DMS53 treated with DMSO at 0.1 percent for 48 hours (cell line): ENCODE data around the gene KCNK7.
A peak's percentile ranks its signal among the peaks of the same experiment; 100 is the strongest.
"Not testable (repeated sequence)": the region's sequence is repeated elsewhere in the genome, so short reads cannot be mapped to it uniquely, and the experiment has no call there.

Experiments
- DNase-seq: peaks from one replicate; lab custom pipeline; 2025; ENCODE audit not compliant: unreplicated experiment; lab: John Stamatoyannopoulos, UW

The KCNK7 gene

DNA sequence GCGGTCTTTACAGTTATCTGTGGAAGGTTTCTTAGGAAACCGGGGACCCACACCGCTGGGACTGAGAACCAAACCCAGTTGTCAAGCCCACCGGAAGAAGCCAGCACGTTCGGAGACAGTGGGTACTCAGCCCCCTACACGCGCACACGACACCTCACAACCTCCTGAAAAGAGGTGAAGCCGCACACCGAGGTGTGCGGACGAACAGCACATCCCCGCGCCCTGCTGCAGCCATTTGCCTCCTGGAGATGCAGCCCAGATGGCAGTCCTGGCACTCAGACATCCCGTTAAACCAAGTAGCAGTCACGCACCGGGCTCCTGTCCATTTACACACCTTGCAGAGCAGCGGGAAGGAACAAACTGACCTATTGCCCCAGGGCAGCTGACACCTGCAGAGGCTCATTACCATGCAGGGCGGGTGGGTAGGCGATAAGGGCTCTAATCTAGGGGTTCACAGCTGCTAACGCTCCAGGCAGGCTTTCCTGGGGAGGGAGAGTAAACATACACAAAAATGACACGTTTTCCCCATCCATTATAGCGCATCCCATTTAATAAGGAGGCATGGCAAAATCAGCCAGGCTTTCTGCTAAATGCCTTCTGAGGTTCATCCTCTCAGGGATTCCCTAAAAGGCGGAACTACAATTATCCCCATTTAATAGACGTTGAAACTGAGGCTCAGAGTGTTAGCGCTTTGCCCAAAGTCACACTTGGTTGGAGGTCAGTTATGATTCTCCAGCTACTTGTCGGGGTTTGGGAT is 20.6 kb downstream of the KCNK7 start:
- DNase-seq = peak; percentile 63

DNA sequence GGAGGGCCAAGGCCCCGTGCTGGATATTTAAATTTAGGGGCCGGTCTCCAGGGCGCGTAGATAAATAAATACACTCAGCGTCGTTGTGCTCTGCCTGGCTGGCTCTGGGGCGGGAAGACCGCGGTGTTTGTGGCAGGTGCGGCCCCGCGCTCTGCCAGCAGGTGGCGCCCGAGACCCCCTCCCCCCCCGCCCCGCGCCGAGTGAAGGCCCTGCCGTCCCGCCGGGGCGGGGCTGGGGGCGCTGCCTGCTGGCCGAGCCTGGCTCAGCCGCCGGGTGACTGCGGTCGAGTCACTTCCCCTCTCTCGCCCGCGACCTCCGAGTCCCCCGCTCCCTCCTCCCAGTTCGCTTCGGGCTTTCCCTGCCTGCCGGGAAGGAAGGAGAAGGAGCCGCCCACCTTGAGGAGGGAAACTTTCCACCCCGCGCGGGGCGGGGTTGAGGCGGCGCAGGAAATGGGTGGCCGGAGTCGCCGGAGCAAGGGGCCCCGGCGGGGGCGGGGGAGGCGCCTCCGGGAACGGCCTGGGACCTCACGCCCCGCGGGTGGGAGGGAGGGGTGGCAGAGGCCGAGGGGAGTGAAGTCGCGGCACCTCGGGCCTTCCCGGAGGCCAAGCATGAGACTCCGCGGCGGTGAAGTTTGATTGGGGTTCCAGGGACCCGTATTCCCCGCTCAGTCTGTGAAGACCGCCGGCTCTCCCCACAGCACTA is 21.3 kb downstream of the KCNK7 start:
- DNase-seq = peak; percentile 67

DNA sequence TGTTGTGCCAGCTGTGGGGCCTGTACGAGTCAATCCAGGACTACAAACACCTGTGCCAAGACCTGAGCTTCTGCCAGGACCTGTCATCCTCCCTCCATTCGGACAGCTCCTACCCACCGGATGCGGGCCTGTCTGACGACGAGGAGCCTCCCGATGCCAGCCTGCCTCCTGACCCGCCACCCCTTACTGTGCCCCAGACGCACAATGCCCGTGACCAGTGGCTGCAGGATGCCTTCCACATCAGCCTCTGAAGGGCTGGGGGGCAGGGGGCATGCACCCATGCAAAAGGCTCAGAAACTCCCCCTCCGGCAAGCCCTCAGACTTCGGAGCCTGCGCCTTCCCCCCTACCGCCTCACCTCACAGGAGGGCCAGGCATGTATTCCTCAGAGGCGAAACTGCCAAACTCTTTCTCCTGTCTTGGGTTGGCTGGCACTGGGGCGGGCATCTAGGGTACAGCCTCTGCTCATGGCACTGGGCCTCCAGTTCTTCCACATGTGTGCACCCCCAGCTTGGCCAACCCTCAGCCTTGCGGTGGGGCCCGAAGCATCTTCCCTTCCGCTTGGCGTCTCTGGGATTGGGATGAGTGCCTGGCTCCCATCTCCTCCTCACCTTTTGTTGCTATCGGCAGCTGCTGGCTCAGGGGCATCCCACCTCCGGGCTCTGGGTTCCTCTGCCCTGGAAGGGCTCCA is 22.1 kb downstream of the KCNK7 start:
- DNase-seq = no peak

DNA sequence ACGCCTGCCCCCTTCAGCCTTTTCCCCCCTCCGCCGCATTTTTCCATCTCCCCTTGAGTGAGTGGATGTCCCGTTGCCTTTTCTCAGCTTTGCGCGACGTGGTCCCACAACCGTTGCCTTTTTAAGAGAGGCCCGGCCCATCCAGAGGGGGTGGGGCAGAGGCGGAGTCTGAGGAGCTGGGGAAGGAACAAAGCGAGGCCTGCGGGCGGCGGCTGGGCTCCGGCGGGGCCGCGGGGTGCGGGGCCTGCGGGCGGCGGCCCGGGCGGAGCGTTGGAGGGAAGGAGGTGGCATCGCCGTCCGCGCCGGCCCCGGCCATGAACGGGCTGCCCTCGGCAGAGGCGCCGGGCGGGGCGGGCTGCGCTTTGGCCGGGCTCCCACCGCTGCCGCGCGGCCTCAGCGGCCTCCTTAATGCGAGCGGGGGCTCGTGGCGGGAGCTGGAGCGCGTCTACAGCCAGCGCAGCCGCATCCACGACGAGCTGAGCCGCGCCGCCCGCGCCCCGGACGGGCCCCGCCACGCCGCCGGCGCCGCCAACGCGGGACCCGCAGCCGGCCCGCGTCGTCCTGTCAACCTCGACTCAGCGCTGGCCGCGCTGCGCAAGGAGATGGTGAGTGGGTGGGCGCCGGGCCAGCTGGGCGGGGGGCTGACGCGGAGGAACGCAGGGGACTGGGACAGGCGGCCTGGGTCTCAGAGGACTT is 23.1 kb downstream of the KCNK7 start, which contains the start of gene FAM89B:
Gene FAM89B (plus strand): TSS at position 183 of the 696 bp plus-strand sequence. CDS start 132 bp downstream, at position 315.
- DNase-seq = peak; percentile 55

- peak; percentile 50 for DNase-seq
Observed at GRCh38 chr11:65571940-65572339, 23.7 kb downstream of the KCNK7 start.

- DNase-seq = no peak
Observed at GRCh38 chr11:65571420-65571819, 24.2 kb downstream of the KCNK7 start.

GRCh38 chr11:65569973-65570918 is 25.4 kb downstream of the KCNK7 start, which contains the start of gene ZNRD2:
Gene ZNRD2, plus strand, starts transcription at chr11:65570477. Its CDS starts 15 bp downstream, at chr11:65570492.
- peak; percentile 93 for DNase-seq

- no peak for DNase-seq
Observed at GRCh38 chr11:65569164-65569972, 26.2 kb downstream of the KCNK7 start.

DNA sequence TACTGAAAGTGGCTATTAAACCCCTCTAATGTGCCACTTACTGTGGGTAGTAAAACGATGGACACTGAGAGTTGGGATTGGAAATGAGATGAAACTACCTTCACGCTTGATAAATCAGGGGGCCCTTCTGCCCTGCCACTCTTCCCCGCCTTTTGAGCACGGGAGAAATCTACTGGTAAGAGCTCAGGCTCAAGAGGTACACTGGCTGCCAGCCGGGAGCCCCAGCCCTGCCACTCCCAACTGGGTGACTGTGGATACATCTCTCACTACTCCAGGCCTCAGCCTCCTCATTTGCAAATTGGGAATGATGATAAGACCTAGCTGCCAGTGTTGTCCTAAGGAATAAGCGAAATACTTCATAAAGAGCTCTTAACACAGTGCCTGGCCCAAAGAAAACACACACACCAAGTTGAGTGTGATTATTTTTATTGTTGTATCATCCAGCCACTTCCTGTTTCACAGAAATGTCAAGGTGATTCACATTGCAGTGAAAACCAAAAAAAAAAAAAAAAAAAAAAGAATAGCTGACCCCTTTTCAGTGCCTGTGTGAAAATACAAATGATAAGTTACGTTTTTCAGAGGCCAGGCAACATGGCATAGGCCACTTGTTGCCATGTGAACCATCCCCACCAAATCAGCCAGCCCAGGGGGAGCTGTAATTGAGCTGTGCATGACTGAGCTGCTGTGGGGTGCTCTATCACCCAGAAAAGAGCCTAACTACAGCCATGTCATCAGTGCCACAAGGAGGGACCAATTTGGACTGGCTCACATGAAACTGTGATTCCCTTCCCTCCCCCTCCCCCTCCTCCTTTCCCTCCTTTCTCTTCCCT is 29.8 kb downstream of the KCNK7 start:
- no peak for DNase-seq

- DNase-seq = not testable (repeated sequence)
Observed at GRCh38 chr11:65564879-65565559, 30.6 kb downstream of the KCNK7 start.

DNA sequence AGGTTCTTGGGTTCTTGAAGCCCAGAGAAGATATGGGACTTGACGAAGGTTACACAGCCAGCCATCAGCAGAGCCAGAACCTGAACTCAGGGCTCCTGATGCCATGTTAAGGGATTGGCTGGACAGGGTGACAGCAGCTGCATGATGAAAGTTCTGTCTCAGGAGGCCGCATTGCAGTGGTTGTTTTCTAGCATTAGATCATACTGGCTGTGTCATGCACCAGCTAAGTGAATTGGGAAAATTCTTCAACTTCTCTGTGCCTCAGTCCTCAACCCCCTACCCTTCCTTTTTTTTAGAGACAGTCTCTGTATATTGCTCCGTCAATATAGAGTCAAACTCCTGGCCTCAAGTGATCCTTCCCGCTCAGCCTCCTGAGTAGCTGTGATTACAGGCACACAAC is 32.0 kb downstream of the KCNK7 start:
- DNase-seq = no peak

GRCh38 chr11:65562788-65563187 is 32.8 kb downstream of the KCNK7 start:
- DNase-seq = no peak

DNA sequence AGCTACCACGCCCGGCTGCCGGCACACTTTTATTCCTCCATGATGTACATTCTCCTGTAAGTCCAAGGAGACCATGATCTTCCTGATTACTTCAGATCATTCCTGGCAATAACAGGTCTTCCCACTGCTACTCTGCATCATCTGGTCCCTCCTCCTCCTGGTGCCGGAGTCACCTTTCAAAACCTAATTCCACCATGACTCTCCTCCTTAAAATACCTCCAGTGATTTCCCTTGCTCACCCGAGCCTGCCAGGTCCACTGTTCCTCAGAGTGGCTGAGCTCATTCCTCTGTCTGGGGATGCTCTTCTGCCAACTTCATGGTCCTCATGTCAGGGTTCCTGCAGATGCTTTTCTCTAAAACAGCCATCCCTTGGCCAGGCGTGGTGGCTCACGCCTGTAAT is 33.6 kb downstream of the KCNK7 start:
- DNase-seq = no peak

DNA sequence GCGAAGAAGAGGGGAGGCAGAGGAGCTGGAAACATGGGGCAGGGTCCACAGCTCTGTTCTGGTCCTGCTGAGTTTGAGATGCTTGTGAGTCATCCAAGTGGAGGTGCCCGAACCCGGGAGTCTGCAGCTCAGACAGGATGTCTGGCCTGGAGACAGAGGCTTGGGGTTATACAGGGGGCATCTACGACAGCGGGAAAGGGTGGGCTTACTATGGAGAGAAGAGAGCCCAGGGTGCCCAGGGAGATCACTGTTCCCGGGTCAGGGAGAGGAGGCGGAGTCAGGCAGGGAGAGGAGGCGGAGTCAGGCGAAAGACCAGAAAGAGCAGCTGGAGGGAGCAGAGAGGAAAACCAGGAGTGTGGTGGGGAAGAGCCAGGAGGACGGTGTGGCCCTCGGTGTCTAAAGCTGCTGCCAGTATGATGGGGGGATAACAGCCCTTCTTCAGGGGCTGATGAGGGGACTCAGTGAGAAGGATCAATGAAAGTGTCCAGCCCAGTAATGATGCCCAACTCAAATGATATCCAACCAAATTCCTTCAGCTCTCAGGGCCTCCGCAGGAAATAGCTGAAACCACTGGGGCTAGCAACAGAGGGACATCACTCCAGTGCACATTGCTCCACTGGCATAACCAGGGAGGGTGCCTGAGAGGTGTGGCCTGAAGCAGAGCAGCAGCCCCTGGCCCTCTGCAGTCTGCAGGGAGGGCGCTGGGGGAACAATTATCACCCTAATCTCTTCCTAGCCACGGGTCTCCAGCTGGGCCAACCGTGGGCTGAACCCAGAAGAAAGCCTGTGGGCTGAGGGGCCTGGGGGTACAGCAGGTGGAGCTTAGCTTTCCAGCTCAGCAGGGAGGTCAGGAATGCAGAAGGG is 34.8 kb downstream of the KCNK7 start:
- peak; percentile 22 for DNase-seq

- peak; percentile 90 for DNase-seq
Observed at GRCh38 chr11:65559951-65560537, 35.6 kb downstream of the KCNK7 start.

DNA sequence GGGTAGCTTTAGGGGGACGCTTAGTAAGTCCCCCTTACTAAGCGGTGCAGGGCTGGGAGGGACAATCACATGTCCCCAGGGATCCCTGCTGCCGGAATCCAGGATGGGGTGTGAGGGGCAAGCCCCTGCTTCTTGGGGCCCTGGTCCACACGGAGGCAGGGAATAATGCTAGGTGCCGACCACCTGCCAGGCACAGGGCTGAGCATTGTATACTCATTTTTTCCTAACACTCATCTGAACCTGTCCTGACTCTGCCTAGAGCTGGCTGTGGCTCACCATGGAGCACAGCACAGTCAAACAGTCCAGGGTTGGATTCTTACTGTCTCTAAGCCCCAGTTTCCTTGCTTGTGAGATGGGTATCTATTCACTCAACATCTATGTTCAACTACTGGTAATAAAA is 36.1 kb downstream of the KCNK7 start:
- DNase-seq = no peak
